CD14-positive monocyte (primary cell): ENCODE data around the gene PSMA6. TPM values are rescaled to one million over a fixed set of nuclear protein-coding genes. Genes with fewer than 3 reads are reported as not detected.
"Not testable (repeated sequence)": the region's sequence is repeated elsewhere in the genome, so short reads cannot be mapped to it uniquely, and the experiment has no call there.

Experiments used
- DNase-seq, 3 donors: peaks; one replicate each; pipeline ENCODE4 v3.0.0-alpha.2; 2011 to 2022
- H2AFZ ChIP-seq: 2 replicates; pipeline ENCODE4 v1.6.0; 2012; ENCODE audit warnings: mild to moderate bottlenecking, low read depth, low read length, inconsistent platforms; ENCODE audit not compliant: insufficient read depth, poor library complexity, severe bottlenecking
- H3K27ac ChIP-seq, 2 donors: 1 replicate in 1 of 2; 2 replicates in 1 of 2; pipeline ENCODE4 v1.5.1; 2012 to 2013; ENCODE audit warnings: low read length in 2 of 2, control low read depth in 1 of 2, inconsistent platforms in 1 of 2, low read depth in 1 of 2, mild to moderate bottlenecking in 1 of 2
- H3K27me3 ChIP-seq, 2 donors: one replicate each; pipeline versions ENCODE4 v1.6.0 to v1.6.1; 2011 to 2013; ENCODE audit warnings: low read length in 2 of 2; ENCODE audit not compliant: control insufficient read depth in 2 of 2, insufficient read depth in 2 of 2
- H3K36me3 ChIP-seq, 2 donors: replicated peaks in 1 of 2; 1 replicate in 1 of 2; 2 replicates in 1 of 2; pipeline versions ENCODE4 v1.5.1 to v1.6.1; 2012 to 2013; ENCODE audit warnings: low read length in 2 of 2, control low read depth in 1 of 2, inconsistent platforms in 1 of 2, mild to moderate bottlenecking in 1 of 2; ENCODE audit not compliant: insufficient read depth in 2 of 2, control insufficient read depth in 1 of 2
- H3K4me1 ChIP-seq, 2 donors: 1 replicate in 1 of 2; 2 replicates in 1 of 2; pipeline versions ENCODE4 v1.5.1 to v1.6.1; 2012 to 2013; ENCODE audit warnings: low read length in 2 of 2, control low read depth in 1 of 2, inconsistent platforms in 1 of 2, mild to moderate bottlenecking in 1 of 2, moderate library complexity in 1 of 2; ENCODE audit not compliant: insufficient read depth in 2 of 2, control insufficient read depth in 1 of 2
- H3K4me2 ChIP-seq: replicated peaks from 2 replicates; pipeline ENCODE3; 2012; ENCODE audit warnings: low read length, moderate library complexity, mild to moderate bottlenecking; ENCODE audit not compliant: poor library complexity, severe bottlenecking; ENCODE audit errors: extremely low read depth
- H3K4me3 ChIP-seq, 3 experiments: fragments of 200-600 bp in 1 of 3; sonication (generic) in 1 of 3; replicated peaks in 1 of 3; 1 replicate in 2 of 3; 2 replicates in 1 of 3; pipeline ENCODE4 v1.5.1; 2011 to 2013; ENCODE audit warnings: low read length in 3 of 3, mild to moderate bottlenecking in 3 of 3, control low read depth in 2 of 3, low read depth in 2 of 3, inconsistent platforms in 1 of 3, moderate library complexity in 1 of 3
- H3K79me2 ChIP-seq: 2 replicates; pipeline ENCODE4 v1.6.0; 2012; ENCODE audit warnings: mild to moderate bottlenecking, control low read depth, inconsistent platforms, low read length, moderate library complexity; ENCODE audit not compliant: insufficient read depth
- H3K9ac ChIP-seq: 2 replicates; pipeline ENCODE4 v1.6.0; 2017; ENCODE audit warnings: low read length, mild to moderate bottlenecking; ENCODE audit not compliant: insufficient read depth, poor library complexity, severe bottlenecking
- H3K9me3 ChIP-seq, 2 donors: replicated peaks in 1 of 2; 1 replicate in 1 of 2; 2 replicates in 1 of 2; pipeline versions ENCODE4 v1.5.1 to v1.6.1; 2012 to 2013; ENCODE audit warnings: low read length in 2 of 2, control low read depth in 1 of 2; ENCODE audit not compliant: control insufficient read depth in 1 of 2, insufficient read depth in 1 of 2
- H4K20me1 ChIP-seq: 2 replicates; pipeline ENCODE4 v1.6.0; 2012; ENCODE audit warnings: mild to moderate bottlenecking, low read length, control low read depth, moderate library complexity; ENCODE audit not compliant: insufficient read depth
- H3K27ac Mint-ChIP-seq, 7 donors: one replicate each; pipeline ENCODE4 v1.8.0; 2020; ENCODE audit warnings: mild to moderate bottlenecking in 7 of 7, mixed read lengths in 7 of 7, moderate library complexity in 6 of 7, inconsistent platforms in 2 of 7
- H3K27me3 Mint-ChIP-seq, 3 donors: one replicate each; pipeline ENCODE4 v1.8.0; 2021 to 2022; ENCODE audit warnings: low read depth in 3 of 3, mild to moderate bottlenecking in 3 of 3, mixed read lengths in 3 of 3, moderate library complexity in 3 of 3, inconsistent platforms in 1 of 3
- H3K36me3 Mint-ChIP-seq, 2 donors: one replicate each; pipeline ENCODE4 v1.8.0; 2020; ENCODE audit warnings: mixed read lengths in 2 of 2, inconsistent platforms in 1 of 2, mild to moderate bottlenecking in 1 of 2
- H3K4me1 Mint-ChIP-seq: one replicate; pipeline ENCODE4 v1.8.0; 2020; ENCODE audit warnings: mild to moderate bottlenecking, mixed read lengths
- H3K4me3 Mint-ChIP-seq, 2 donors: one replicate each; pipeline ENCODE4 v1.8.0; 2020; ENCODE audit warnings: mild to moderate bottlenecking in 2 of 2, mixed read lengths in 2 of 2, moderate library complexity in 1 of 2
- H3K9me3 Mint-ChIP-seq, 7 donors: one replicate each; pipeline ENCODE4 v1.8.0; 2020 to 2022; ENCODE audit warnings: mixed read lengths in 7 of 7, mild to moderate bottlenecking in 6 of 7, moderate library complexity in 6 of 7, inconsistent platforms in 2 of 7
- CTCF ChIP-seq: fragments of 200-600 bp; IDR thresholded peaks from one replicate; pipeline ENCODE4 v1.8.0; 2022; ENCODE audit warnings: antibody characterized with exemption, mild to moderate bottlenecking
- WGBS: methylation state at CpG from one replicate; pipeline ENCODE4 v1.1.5; 2013; ENCODE audit warnings: missing lambda C conversion rate; ENCODE audit not compliant: insufficient coverage; 5-methylcytosine and 5-hydroxymethylcytosine counted together
- intact Hi-C, 2 donors: fragments of 100-400 bp; cut with micrococcal nuclease; formaldehyde crosslinking; loops; one replicate each; pipeline versions ENCODE4 v1.15.0 to v1.15.1; 2023
- polyA plus RNA-seq, 3 donors: library from polyadenylated mRNA; depleted of rRNA in 1 of 3; unstranded in 2 of 3; stranded (reverse) in 1 of 3; fragments of 300-500 nt in 2 of 3; fragments of >200 nt in 1 of 3; fragmentation: Illumina TruSeq in 2 of 3; gene quantifications; 1 replicate in 2 of 3; 2 replicates in 1 of 3; pipeline ENCODE4 v1.2.3, GENCODE V29; 2012 to 2021

PSMA6 gene
- polyA plus RNA-seq, 3 donors: 144 to 572 (median 480) TPM

GRCh38 chr14:35252451-35252868, 39.7 kb upstream of the PSMA6 start:
- WGBS: 86% methylated on average over 1 of the region's 1 CpG
- intact Hi-C loops: no loop called here
- no peak overlapping the region for H3K4me3 Mint-ChIP-seq

GRCh38 chr14:35253056-35253455, 39.1 kb upstream of the PSMA6 start:
- H3K4me3 Mint-ChIP-seq, H4K20me1 ChIP-seq, H3K9me3 ChIP-seq, H3K36me3 ChIP-seq, intact Hi-C loops, H3K9ac ChIP-seq, DNase-seq, H3K4me2 ChIP-seq, H3K27me3 ChIP-seq, H3K9me3 Mint-ChIP-seq, H2AFZ ChIP-seq, H3K27ac ChIP-seq, H3K27me3 Mint-ChIP-seq, H3K79me2 ChIP-seq, H3K4me1 Mint-ChIP-seq, H3K4me1 ChIP-seq, H3K4me3 ChIP-seq: not testable (repeated sequence)
- H3K27ac Mint-ChIP-seq: peak overlapping the region in 1 of 7 donors; percentile 7
- 83% methylated on average over 2 of the region's 3 CpGs for WGBS
- H3K36me3 Mint-ChIP-seq: peaks cover 21 to 23% of the 10 kb centered on the region in 2 donors

More at GRCh38 chr14:35252451-35252868, 39.7 kb upstream of the PSMA6 start:
- peaks cover 0 to 2% (median 0%) of the 10 kb centered on the region in 3 donors for H3K27me3 Mint-ChIP-seq
- Histone ChIP-seq H4K20me1 (no peaks in the 10 kb centered on the region), H2AFZ (no peak overlapping the region), H3K4me2 (no peak overlapping the region), H3K27ac (no peak overlapping the region), H3K4me3 (no peak overlapping the region), H3K27me3 (no peaks in the 10 kb centered on the region), H3K9ac (no peak overlapping the region), H3K4me1 (no peaks in the 10 kb centered on the region), H3K36me3 (no peaks in the 10 kb centered on the region), H3K79me2 (no peaks in the 10 kb centered on the region), H3K9me3 (no peaks in the 10 kb centered on the region)
- peak overlapping the region in 3 of 7 donors; percentile 1 to 10 (median 8) for H3K27ac Mint-ChIP-seq
- no peaks in the 10 kb centered on the region for H3K9me3 Mint-ChIP-seq
- DNase-seq: no peak
- H3K36me3 Mint-ChIP-seq: peaks cover 15 to 23% of the 10 kb centered on the region in 2 donors
- peaks cover 8% of the 10 kb centered on the region for H3K4me1 Mint-ChIP-seq
- no peak for TF ChIP-seq CTCF

- H3K4me2 ChIP-seq, H3K4me3 ChIP-seq, H3K4me1 ChIP-seq, intact Hi-C loops, H3K9ac ChIP-seq, H3K4me3 Mint-ChIP-seq, H3K9me3 Mint-ChIP-seq, H3K9me3 ChIP-seq, H3K4me1 Mint-ChIP-seq, H3K27me3 Mint-ChIP-seq, H3K79me2 ChIP-seq, H3K27me3 ChIP-seq, DNase-seq, H3K27ac ChIP-seq, H4K20me1 ChIP-seq, H2AFZ ChIP-seq, H3K36me3 ChIP-seq: not testable (repeated sequence)
- H3K36me3 Mint-ChIP-seq: peaks cover 19 to 20% of the 10 kb centered on the region in 2 donors
- H3K27ac Mint-ChIP-seq: peak overlapping the region in 4 of 7 donors; percentile 2 to 52 (median 28)
- WGBS: 100% methylated on average over 1 of the region's 7 CpGs
These were observed 38.1 kb upstream of the PSMA6 start for GRCh38 chr14:35254034-35254622.
